ENCODE results near the gene ADAMTS17. TPM values are rescaled to one million over a fixed set of nuclear protein-coding genes. Genes with fewer than 3 reads are reported as not detected.

ADAMTS17 gene
- total RNA-seq, 1 donor from 2014 or later = 1.5 TPM

- no peaks in the 10 kb centered on the region for H3K9me3 ChIP-seq (ENCODE audit: low read depth)
- H3K36me3 ChIP-seq = no peaks in the 10 kb centered on the region
- Mint-ChIP-seq H3K36me3 (no peaks in the 10 kb centered on the region), H3K27ac (no peak overlapping the region), H3K4me3 (peak overlapping the region; percentile 23), H3K9me3 (no peaks in the 10 kb centered on the region), H3K4me1 (no peaks in the 10 kb centered on the region), H3K27me3 (ENCODE audit: insufficient read depth, low read depth) (peaks cover 11% of the 10 kb centered on the region)
- no peaks in the 10 kb centered on the region for H3K4me1 ChIP-seq
- TF ChIP-seq CTCF (IDR thresholded peaks at IDR 0.05) = no peak
- TF ChIP-seq EZH2 (IDR thresholded peaks at IDR 0.05) = no peak
- TF ChIP-seq EZH2phosphoT487 (IDR thresholded peaks at IDR 0.05) = no peak
- H3K4me3 ChIP-seq = no peak overlapping the region
- no peaks in the 10 kb centered on the region for H4K20me1 ChIP-seq (ENCODE audit: low read depth)
- peaks cover 25% of the 10 kb centered on the region for H3K27me3 ChIP-seq
- DNase-seq (ENCODE audit: low spot score) = no peak
- H3K27ac ChIP-seq = no peak overlapping the region
- no peak overlapping the region for H3K4me2 ChIP-seq
- no peaks in the 10 kb centered on the region for H3K79me2 ChIP-seq (ENCODE audit: low read depth)
- H3K9ac ChIP-seq = no peak overlapping the region
- no peak overlapping the region for H2AFZ ChIP-seq (replicated peaks)
- no peaks in the 10 kb centered on the region for H3F3A ChIP-seq (ENCODE audit: low read depth)
Observed at GRCh38 chr15:100348578-100348977, 6.8 kb upstream of the ADAMTS17 start.

GRCh38 chr15:100346866-100347512 lies 5.2 kb upstream of the ADAMTS17 start:
- Mint-ChIP-seq H3K4me1 (peaks cover 2% of the 10 kb centered on the region), H3K27me3 (ENCODE audit: insufficient read depth, low read depth) (peaks cover 16% of the 10 kb centered on the region), H3K4me3 (no peak overlapping the region), H3K27ac (no peak overlapping the region), H3K9me3 (no peaks in the 10 kb centered on the region), H3K36me3 (no peaks in the 10 kb centered on the region)
- no peaks in the 10 kb centered on the region for H3F3A ChIP-seq (ENCODE audit: low read depth)
- peaks cover 40% of the 10 kb centered on the region for H3K27me3 ChIP-seq
- H3K36me3 ChIP-seq = no peaks in the 10 kb centered on the region
- H3K4me2 ChIP-seq = no peak overlapping the region
- no peak overlapping the region for H3K4me3 ChIP-seq
- no peaks in the 10 kb centered on the region for H3K79me2 ChIP-seq (ENCODE audit: low read depth)
- DNase-seq (ENCODE audit: low spot score) = no peak
- no peak overlapping the region for H3K27ac ChIP-seq
- TF ChIP-seq EZH2phosphoT487 (IDR thresholded peaks at IDR 0.05) (no peak), EZH2 (IDR thresholded peaks at IDR 0.05) (no peak), CTCF (IDR thresholded peaks at IDR 0.05) (no peak)
- H3K9ac ChIP-seq = no peak overlapping the region
- H4K20me1 ChIP-seq (ENCODE audit: low read depth) = no peaks in the 10 kb centered on the region
- H2AFZ ChIP-seq (replicated peaks) = no peak overlapping the region
- no peaks in the 10 kb centered on the region for H3K9me3 ChIP-seq (ENCODE audit: low read depth)
- no peaks in the 10 kb centered on the region for H3K4me1 ChIP-seq

- Histone ChIP-seq H3K27me3 (peaks cover 55% of the 10 kb centered on the region), H3K4me2 (no peak overlapping the region), H3K36me3 (no peaks in the 10 kb centered on the region), H3K79me2 (ENCODE audit: low read depth) (no peaks in the 10 kb centered on the region), H3K9me3 (ENCODE audit: low read depth) (no peaks in the 10 kb centered on the region), H3K4me3 (no peak overlapping the region), H3K27ac (no peak overlapping the region), H3F3A (ENCODE audit: low read depth) (no peaks in the 10 kb centered on the region), H3K4me1 (no peaks in the 10 kb centered on the region), H3K9ac (no peak overlapping the region), H4K20me1 (ENCODE audit: low read depth) (peaks cover 5% of the 10 kb centered on the region), H2AFZ (replicated peaks) (no peak overlapping the region)
- Mint-ChIP-seq H3K27ac (no peak overlapping the region), H3K9me3 (no peaks in the 10 kb centered on the region), H3K4me3 (peak overlapping the region; percentile 8), H3K27me3 (ENCODE audit: insufficient read depth, low read depth) (peaks cover 18% of the 10 kb centered on the region), H3K36me3 (no peaks in the 10 kb centered on the region), H3K4me1 (peaks cover 3% of the 10 kb centered on the region)
- TF ChIP-seq EZH2phosphoT487 (IDR thresholded peaks at IDR 0.05) = no peak
- no peak for TF ChIP-seq EZH2 (IDR thresholded peaks at IDR 0.05)
- no peak for DNase-seq (ENCODE audit: low spot score)
Observed at GRCh38 chr15:100345438-100345837, 3.7 kb upstream of the ADAMTS17 start.

- no peaks in the 10 kb centered on the region for H3K79me2 ChIP-seq (ENCODE audit: low read depth)
- Mint-ChIP-seq H3K9me3 (no peaks in the 10 kb centered on the region), H3K27me3 (ENCODE audit: insufficient read depth, low read depth) (peaks cover 31% of the 10 kb centered on the region), H3K4me3 (peak overlapping the region; percentile 15), H3K4me1 (peaks cover 13% of the 10 kb centered on the region), H3K27ac (no peak overlapping the region), H3K36me3 (no peaks in the 10 kb centered on the region)
- no peak overlapping the region for H3K9ac ChIP-seq
- H3K9me3 ChIP-seq (ENCODE audit: low read depth) = no peaks in the 10 kb centered on the region
- no peak overlapping the region for H3K27ac ChIP-seq
- no peak overlapping the region for H3K4me3 ChIP-seq
- no peaks in the 10 kb centered on the region for H3K36me3 ChIP-seq
- H3K4me1 ChIP-seq = no peaks in the 10 kb centered on the region
- H2AFZ ChIP-seq (replicated peaks) = no peak overlapping the region
- H4K20me1 ChIP-seq (ENCODE audit: low read depth) = peaks cover 12% of the 10 kb centered on the region
- no peak for TF ChIP-seq EZH2 (IDR thresholded peaks at IDR 0.05)
- TF ChIP-seq EZH2phosphoT487 (IDR thresholded peaks at IDR 0.05) = no peak
- TF ChIP-seq CTCF (IDR thresholded peaks at IDR 0.05) = no peak
- peaks cover 64% of the 10 kb centered on the region for H3K27me3 ChIP-seq
- no peak overlapping the region for H3K4me2 ChIP-seq
- no peak for DNase-seq (ENCODE audit: low spot score)
- peaks cover 7% of the 10 kb centered on the region for H3F3A ChIP-seq (ENCODE audit: low read depth)
Observed at GRCh38 chr15:100343251-100343650, 1.5 kb upstream of the ADAMTS17 start.

All from neural progenitor cell (in vitro differentiated cells).